GM23338 (cell line): ENCODE results near the gene SIRT2. TPM values are rescaled to one million over a fixed set of nuclear protein-coding genes. Genes with fewer than 3 reads are reported as not detected.

Experiments
- ATAC-seq: fragments of 200-7000 bp; cut with Tn5 transposase; 3 replicates; pipeline ENCODE4 v1.9.1; 2020
- DNase-seq: peaks from one replicate; pipeline ENCODE4 v3.0.0-alpha.2; 2015; ENCODE audit warnings: low spot score
- H2AFZ ChIP-seq: fragments of 200-600 bp; sonication (generic); 2 replicates; pipeline ENCODE4 v1.8.0; 2016; ENCODE audit warnings: antibody characterized with exemption, mild to moderate bottlenecking, moderate library complexity
- H3F3A ChIP-seq: fragments of 200-600 bp; sonication (generic); replicated peaks from 2 replicates; pipeline ENCODE4 v1.8.0; 2017; ENCODE audit warnings: antibody characterized with exemption, mixed run types, low read depth
- H3K27ac ChIP-seq: fragments of 200-600 bp; sonication (generic); 2 replicates; pipeline ENCODE4 v1.6.1; 2016; ENCODE audit warnings: low read depth
- H3K27me3 ChIP-seq: fragments of 200-600 bp; sonication (generic); 2 replicates; pipeline ENCODE4 v1.8.0; 2016; ENCODE audit warnings: mild to moderate bottlenecking, mixed run types, moderate library complexity; ENCODE audit not compliant: insufficient read depth
- H3K36me3 ChIP-seq: fragments of 200-600 bp; sonication (generic); 2 replicates; pipeline ENCODE4 v1.8.0; 2016; ENCODE audit warnings: mild to moderate bottlenecking; ENCODE audit not compliant: insufficient read depth
- H3K4me1 ChIP-seq: fragments of 200-600 bp; sonication (generic); 2 replicates; pipeline ENCODE4 v1.8.0; 2016; ENCODE audit warnings: mild to moderate bottlenecking, moderate library complexity; ENCODE audit not compliant: insufficient read depth
- H3K4me2 ChIP-seq: fragments of 200-600 bp; sonication (generic); 2 replicates; pipeline ENCODE4 v1.7.1; 2017; ENCODE audit warnings: mixed run types
- H3K4me3 ChIP-seq: fragments of 200-600 bp; sonication (generic); 2 replicates; pipeline ENCODE4 v1.6.1; 2016; ENCODE audit warnings: mixed run types
- H3K79me2 ChIP-seq: fragments of 200-600 bp; sonication (generic); replicated peaks from 2 replicates; pipeline ENCODE4 v1.8.0; 2017; ENCODE audit warnings: mild to moderate bottlenecking; ENCODE audit not compliant: insufficient read depth
- H3K9me2 ChIP-seq: fragments of 200-600 bp; sonication (generic); 2 replicates; pipeline ENCODE4 v1.8.0; 2017; ENCODE audit not compliant: insufficient read depth
- H4K20me1 ChIP-seq: fragments of 200-600 bp; sonication (generic); replicated peaks from 2 replicates; pipeline ENCODE4 v1.8.0; 2017; ENCODE audit warnings: mild to moderate bottlenecking; ENCODE audit not compliant: insufficient read depth
- H3K27ac Mint-ChIP-seq: 2 replicates; pipeline ENCODE4 v1.8.0; 2020; ENCODE audit warnings: inconsistent platforms, mild to moderate bottlenecking, moderate library complexity, mixed read lengths
- H3K27me3 Mint-ChIP-seq: 3 replicates; pipeline ENCODE4 v1.8.0; 2022; ENCODE audit warnings: low read depth, mild to moderate bottlenecking, moderate library complexity, mixed read lengths, inconsistent platforms; ENCODE audit not compliant: insufficient read depth, poor library complexity
- H3K36me3 Mint-ChIP-seq: 3 replicates; pipeline ENCODE4 v1.8.0; 2021; ENCODE audit warnings: low read depth, mild to moderate bottlenecking, inconsistent platforms, moderate library complexity, mixed read lengths
- H3K4me1 Mint-ChIP-seq: 3 replicates; pipeline ENCODE4 v1.8.0; 2020; ENCODE audit warnings: mild to moderate bottlenecking, inconsistent platforms, mixed read lengths
- H3K4me3 Mint-ChIP-seq: 3 replicates; pipeline ENCODE4 v1.8.0; 2021; ENCODE audit warnings: moderate library complexity, mild to moderate bottlenecking, inconsistent platforms, mixed read lengths
- H3K9me3 Mint-ChIP-seq: 3 replicates; pipeline ENCODE4 v1.8.0; 2020; ENCODE audit warnings: moderate library complexity, mild to moderate bottlenecking, inconsistent platforms, mixed read lengths
- CTCF ChIP-seq, 2 experiments: fragments of 200-600 bp in 1 of 2; sonication (generic) in 1 of 2; conservative IDR thresholded peaks; 2 replicates each; pipeline versions ENCODE4 v1.5.1 to v1.6.1; 2016 to 2017; ENCODE audit warnings: antibody characterized with exemption in 2 of 2, low read depth in 2 of 2, mild to moderate bottlenecking in 2 of 2, moderate library complexity in 1 of 2
- ETS1 ChIP-seq: IDR thresholded peaks from 2 replicates; pipeline ENCODE4 v1.6.1; 2016; ENCODE audit warnings: antibody characterized with exemption
- POLR2AphosphoS5 ChIP-seq: IDR thresholded peaks from 2 replicates; pipeline ENCODE4 v1.6.1; 2016; ENCODE audit warnings: antibody characterized with exemption, low read depth
- ZNF331 ChIP-seq: fragments of 250-450 bp; sonication (Bioruptor Pico); IDR thresholded peaks from 2 replicates; pipeline ENCODE4 v1.5.0; 2020; ENCODE audit warnings: low read depth, mild to moderate bottlenecking, moderate library complexity
- polyA plus RNA-seq: library from polyadenylated mRNA; unstranded; fragments of >200 nt; fragmentation: Nextera tagmentation; extraction: Ambion mirVana; gene quantifications from 2 replicates; pipeline ENCODE4 v1.2.1, GENCODE V29; 2016
- total RNA-seq: library from RNA; depleted of rRNA; stranded (reverse); fragments of >200 nt; shearing (Covaris generic); gene quantifications from 2 replicates; pipeline ENCODE4 v1.2.3, GENCODE V29; 2014

Gene SIRT2
- total and polyA plus RNA-seq, 2 experiments from 2014 or later, result 2.7 to 8.4 TPM

- TF ChIP-seq CTCF (conservative IDR thresholded peaks at IDR 0.05; ENCODE audit: low read depth in 2 of 2) (peak in 1 of 2 experiments; percentile 13; a peak in 1 of 4 replicates), ETS1 (no peak)
- peaks cover 19% of the 10 kb centered on the region for H3K36me3 ChIP-seq
- peaks cover 32% of the 10 kb centered on the region for H3F3A ChIP-seq
- no peaks in the 10 kb centered on the region for H3K9me2 ChIP-seq
- Mint-ChIP-seq H3K36me3 (peaks cover 37% of the 10 kb centered on the region), H3K27me3 (peaks cover 36% of the 10 kb centered on the region), H3K4me3 (peak overlapping the region; percentile 92), H3K9me3 (peaks cover 11% of the 10 kb centered on the region), H3K27ac (peak overlapping the region; percentile 98), H3K4me1 (peaks cover 23% of the 10 kb centered on the region)
- no peaks in the 10 kb centered on the region for H3K27me3 ChIP-seq
- H2AFZ ChIP-seq, result peak overlapping the region; percentile 89; the same call in 1 of the 2 replicates
- peak; percentile 2 for ATAC-seq
- H3K4me1 ChIP-seq, result peaks cover 11% of the 10 kb centered on the region; the same call in 1 of the 2 replicates
- H3K27ac ChIP-seq, result peak overlapping the region; percentile 51
- H3K4me3 ChIP-seq, result peak overlapping the region; percentile 54
- DNase-seq, result peak; percentile 65
- H3K79me2 ChIP-seq, result peaks cover 32% of the 10 kb centered on the region
- H4K20me1 ChIP-seq, result peaks cover 24% of the 10 kb centered on the region
- H3K4me2 ChIP-seq, result peak overlapping the region; percentile 73
These were observed 48.3 kb downstream of the SIRT2 start for GRCh38 chr19:38850976-38851621.

GRCh38 chr19:38850436-38850975, 48.9 kb downstream of the SIRT2 start:
- H3K27ac Mint-ChIP-seq, result peak overlapping the region; percentile 99
- Histone ChIP-seq H3K4me1 (peaks cover 11% of the 10 kb centered on the region; the same call in 1 of the 2 replicates), H3K79me2 (peaks cover 38% of the 10 kb centered on the region), H3K9me2 (no peaks in the 10 kb centered on the region), H3K27ac (peak overlapping the region; percentile 51), H2AFZ (no peak overlapping the region), H4K20me1 (peaks cover 28% of the 10 kb centered on the region), H3K27me3 (no peaks in the 10 kb centered on the region), H3F3A (peaks cover 38% of the 10 kb centered on the region), H3K36me3 (peaks cover 25% of the 10 kb centered on the region), H3K4me3 (peak overlapping the region; percentile 54), H3K4me2 (peak overlapping the region; percentile 73)
- peaks cover 8% of the 10 kb centered on the region; the same call in 2 of the 3 replicates for H3K9me3 Mint-ChIP-seq
- H3K36me3 Mint-ChIP-seq, result peaks cover 43% of the 10 kb centered on the region
- TF ChIP-seq ZNF331 (CRISPR knock-in tag) (no peak), POLR2AphosphoS5 (peak; percentile 51), CTCF (conservative IDR thresholded peaks at IDR 0.05; ENCODE audit: low read depth in 2 of 2) (no peak)
- peaks cover 37% of the 10 kb centered on the region for H3K27me3 Mint-ChIP-seq
- DNase-seq (no peak), ATAC-seq (peak; percentile 79)
- peak overlapping the region; percentile 92 for H3K4me3 Mint-ChIP-seq
- H3K4me1 Mint-ChIP-seq, result peaks cover 25% of the 10 kb centered on the region
